Ishikawa (cell line): ENCODE results near the gene DNMT3A.

Source experiments
- CEBPB ChIP-seq: IDR thresholded peaks from 2 replicates; pipeline ENCODE4 v1.6.1; 2012
- CREB1 ChIP-seq: IDR thresholded peaks from 2 replicates; pipeline ENCODE4 v1.6.1; 2012; ENCODE audit warnings: low read depth
- EGR1 ChIP-seq: IDR thresholded peaks from 2 replicates; pipeline ENCODE4 v1.6.1; 2012
- EP300 ChIP-seq: IDR thresholded peaks from 2 replicates; pipeline ENCODE4 v1.6.1; 2012; ENCODE audit warnings: borderline replicate concordance
- FOXM1 ChIP-seq: IDR thresholded peaks from 2 replicates; pipeline ENCODE4 v1.6.1; 2012; ENCODE audit warnings: low read depth, borderline replicate concordance
- MAX ChIP-seq: IDR thresholded peaks from 2 replicates; pipeline ENCODE4 v1.6.1; 2012
- NFIC ChIP-seq: IDR thresholded peaks from 2 replicates; pipeline ENCODE4 v1.6.1; 2012
- RAD21 ChIP-seq: IDR thresholded peaks from 2 replicates; pipeline ENCODE4 v1.6.1; 2012; ENCODE audit warnings: low read depth
- REST ChIP-seq: IDR thresholded peaks from 2 replicates; pipeline ENCODE4 v1.6.1; 2012; ENCODE audit warnings: low read depth, mild to moderate bottlenecking
- TAF1 ChIP-seq: IDR thresholded peaks from 2 replicates; pipeline ENCODE4 v1.6.1; 2012; ENCODE audit warnings: low read depth, mild to moderate bottlenecking
- TCF12 ChIP-seq: IDR thresholded peaks from 2 replicates; pipeline ENCODE4 v1.6.1; 2012; ENCODE audit warnings: low read depth
- TEAD4 ChIP-seq: IDR thresholded peaks from 2 replicates; pipeline ENCODE4 v1.6.1; 2012
- USF1 ChIP-seq: IDR thresholded peaks from 2 replicates; pipeline ENCODE4 v1.6.1; 2012
- YY1 ChIP-seq: IDR thresholded peaks from 2 replicates; pipeline ENCODE4 v1.6.1; 2012; ENCODE audit warnings: low read depth
- ZBTB7A ChIP-seq: IDR thresholded peaks from 2 replicates; pipeline ENCODE4 v1.6.1; 2012; ENCODE audit warnings: low read depth

Gene DNMT3A

GRCh38 chr2:25361261-25362048 lies 19.7 kb upstream of the DNMT3A start:
- TF ChIP-seq EGR1 (no peak), FOXM1 (no peak), REST (no peak), NFIC (no peak), CREB1 (no peak), USF1 (no peak), TAF1 (no peak)

GRCh38 chr2:25358836-25359235 lies 17.1 kb upstream of the DNMT3A start:
- TF ChIP-seq ZBTB7A (no peak), FOXM1 (no peak), RAD21 (no peak), CREB1 (no peak), USF1 (no peak), TEAD4 (no peak), NFIC (no peak), REST (no peak), MAX (no peak), YY1 (no peak), CEBPB (no peak), TAF1 (no peak), EGR1 (no peak), EP300 (no peak)

GRCh38 chr2:25358249-25358815 lies 16.6 kb upstream of the DNMT3A start:
- TF ChIP-seq FOXM1: no peak

GRCh38 chr2:25356088-25356487 lies 14.4 kb upstream of the DNMT3A start:
- TF ChIP-seq EGR1 (no peak), USF1 (no peak), CEBPB (no peak), TCF12 (no peak), EP300 (no peak), CREB1 (no peak), YY1 (no peak), FOXM1 (no peak), TAF1 (no peak), NFIC (no peak), REST (no peak), ZBTB7A (no peak), RAD21 (no peak), TEAD4 (no peak), MAX (no peak)
